H1 (cell line): ENCODE results near the gene LRRC49. TPM values are rescaled to one million over a fixed set of nuclear protein-coding genes. Genes with fewer than 3 reads are reported as not detected.

Experiments
- CTCF ChIA-PET: fragments of 300-600 bp; sonication (Branson Sonifier 250); formaldehyde crosslinking; loops from one replicate; lab custom pipeline; 2021; ENCODE audit not compliant: partially characterized antibody; lab: Charles Lee
- POLR2A ChIA-PET: fragments of 300-600 bp; sonication (Branson Sonifier 250); formaldehyde crosslinking; loops from one replicate; lab custom pipeline; 2021; ENCODE audit warnings: inconsistent platforms; ENCODE audit not compliant: partially characterized antibody; lab: Charles Lee
- DNase-seq, 2 experiments: peaks; one replicate each; pipeline versions ENCODE4 v3.0.0 to v3.0.0-alpha.2; 2010 to 2022; ENCODE audit warnings: low spot score in 2 of 2, low read depth in 1 of 2, mixed read lengths in 1 of 2
- FAIRE-seq: peaks from 2 replicates; lab custom pipeline; 2011; peaks lifted over from hg19 to GRCh38; lab: Jason Lieb, UNC
- H2AFZ ChIP-seq: 2 replicates; pipeline ENCODE4 v1.8.1; 2012; ENCODE audit warnings: low read length, inconsistent platforms
- H2AK5ac ChIP-seq: 2 replicates; pipeline ENCODE4 v1.6.1; 2013; ENCODE audit warnings: low read depth, low read length
- H2BK120ac ChIP-seq: replicated peaks from 2 replicates; pipeline ENCODE3; 2013; ENCODE audit warnings: low read depth, low read length, inconsistent platforms
- H2BK12ac ChIP-seq: 2 replicates; pipeline ENCODE4 v1.6.1; 2013; ENCODE audit warnings: low read depth, low read length
- H2BK15ac ChIP-seq: 2 replicates; pipeline ENCODE4 v1.6.1; 2013; ENCODE audit warnings: low read length
- H2BK20ac ChIP-seq: 2 replicates; pipeline ENCODE4 v1.6.1; 2013; ENCODE audit warnings: low read length
- H2BK5ac ChIP-seq: 2 replicates; pipeline ENCODE4 v1.6.1; 2013; ENCODE audit warnings: low read depth, low read length
- H3K14ac ChIP-seq: 2 replicates; pipeline ENCODE4 v1.6.1; 2013; ENCODE audit warnings: inconsistent platforms; ENCODE audit not compliant: insufficient read length
- H3K18ac ChIP-seq: 2 replicates; pipeline ENCODE4 v1.6.1; 2013; ENCODE audit warnings: low read length; ENCODE audit errors: extremely low read depth
- H3K23ac ChIP-seq: 2 replicates; pipeline ENCODE4 v1.6.1; 2013; ENCODE audit warnings: inconsistent platforms; ENCODE audit not compliant: insufficient read length
- H3K23me2 ChIP-seq: 2 replicates; pipeline ENCODE4 v1.6.1; 2013; ENCODE audit warnings: low read depth, low read length
- H3K27ac ChIP-seq: 2 replicates; pipeline ENCODE4 v1.6.1; 2011; ENCODE audit warnings: low read depth, low read length, inconsistent platforms
- H3K27me3 ChIP-seq, 4 experiments: replicated peaks in 1 of 4; 1 replicate in 1 of 4; 2 replicates in 3 of 4; pipeline versions ENCODE4 v1.6.1 to v1.8.1; 2011 to 2013; ENCODE audit warnings: low read length in 3 of 4, mild to moderate bottlenecking in 3 of 4, inconsistent platforms in 2 of 4, mixed read lengths in 2 of 4, moderate library complexity in 1 of 4; ENCODE audit not compliant: control insufficient read depth in 3 of 4, insufficient read depth in 3 of 4; ENCODE audit errors: extremely low read depth in 1 of 4
- H3K36me3 ChIP-seq, 4 experiments: 2 replicates each; pipeline versions ENCODE4 v1.6.1 to v1.8.1; 2011 to 2013; ENCODE audit warnings: mild to moderate bottlenecking in 4 of 4, low read length in 3 of 4, moderate library complexity in 2 of 4, control low read depth in 1 of 4, inconsistent platforms in 1 of 4; ENCODE audit not compliant: insufficient read depth in 4 of 4, control insufficient read depth in 2 of 4
- H3K4ac ChIP-seq: replicated peaks from 2 replicates; pipeline ENCODE3; 2013; ENCODE audit warnings: low read length, low read depth, mixed read lengths, inconsistent platforms; ENCODE audit not compliant: insufficient read length
- H3K4me1 ChIP-seq, 4 experiments: replicated peaks in 1 of 4; 1 replicate in 1 of 4; 2 replicates in 3 of 4; pipeline versions ENCODE4 v1.6.1 to v1.8.1; 2011 to 2013; ENCODE audit warnings: low read length in 3 of 4, inconsistent platforms in 2 of 4, mixed read lengths in 1 of 4; ENCODE audit not compliant: insufficient read depth in 4 of 4, control insufficient read depth in 3 of 4
- H3K4me2 ChIP-seq, 2 experiments: 2 replicates each; pipeline versions ENCODE4 v1.6.1 to v1.8.1; 2011 to 2013; ENCODE audit warnings: low read depth in 2 of 2, low read length in 2 of 2, control low read depth in 1 of 2, inconsistent platforms in 1 of 2, mild to moderate bottlenecking in 1 of 2; ENCODE audit not compliant: insufficient read depth in 1 of 2
- H3K4me3 ChIP-seq, 4 experiments: fragments of 200-600, 300-600 bp in 1 of 4; sonication (generic), shearing (Covaris generic), sonication (Bioruptor Twin) in 1 of 4; 2 replicates each; pipeline versions ENCODE4 v1.5.1 to v1.8.1; 2011 to 2016; ENCODE audit warnings: low read length in 4 of 4, low read depth in 3 of 4, control low read depth in 2 of 4, inconsistent platforms in 2 of 4, mild to moderate bottlenecking in 2 of 4, mixed read lengths in 1 of 4, moderate library complexity in 1 of 4; ENCODE audit not compliant: insufficient read depth in 2 of 4; ENCODE audit errors: extremely low read depth in 1 of 4
- H3K56ac ChIP-seq: replicated peaks from 2 replicates; pipeline ENCODE3; 2013; ENCODE audit warnings: low read depth, mild to moderate bottlenecking, mixed read lengths, low read length, inconsistent platforms; ENCODE audit not compliant: insufficient read length
- H3K79me1 ChIP-seq: 2 replicates; pipeline ENCODE4 v1.6.1; 2013; ENCODE audit warnings: low read depth, low read length, control low read depth
- H3K79me2 ChIP-seq, 2 experiments: 2 replicates each; pipeline versions ENCODE4 v1.6.1 to v1.8.1; 2012 to 2013; ENCODE audit warnings: low read length in 2 of 2, mild to moderate bottlenecking in 2 of 2, inconsistent platforms in 1 of 2; ENCODE audit not compliant: insufficient read depth in 2 of 2, control insufficient read depth in 1 of 2
- H3K9ac ChIP-seq, 4 experiments: replicated peaks in 1 of 4; 1 replicate in 1 of 4; 2 replicates in 3 of 4; pipeline versions ENCODE4 v1.6.1 to v1.8.1; 2011 to 2013; ENCODE audit warnings: low read depth in 3 of 4, low read length in 3 of 4, control low read depth in 2 of 4, mild to moderate bottlenecking in 2 of 4, moderate library complexity in 2 of 4, inconsistent platforms in 1 of 4; ENCODE audit errors: extremely low read depth in 1 of 4
- H3K9me3 ChIP-seq, 2 experiments: 2 replicates each; pipeline versions ENCODE4 v1.6.1 to v1.8.1; 2012 to 2013; ENCODE audit warnings: mild to moderate bottlenecking in 2 of 2, moderate library complexity in 2 of 2, control low read depth in 1 of 2, inconsistent platforms in 1 of 2, low read depth in 1 of 2, low read length in 1 of 2, mixed read lengths in 1 of 2; ENCODE audit not compliant: insufficient read depth in 2 of 2
- H4K20me1 ChIP-seq, 2 experiments: replicated peaks in 1 of 2; 2 replicates each; pipeline versions ENCODE3 to v1.8.1; 2011 to 2013; ENCODE audit warnings: inconsistent platforms in 2 of 2, low read length in 2 of 2, mild to moderate bottlenecking in 1 of 2; ENCODE audit not compliant: insufficient read depth in 2 of 2, control insufficient read depth in 1 of 2
- H4K5ac ChIP-seq: 2 replicates; pipeline ENCODE4 v1.6.1; 2013; ENCODE audit warnings: low read length, low read depth, mixed read lengths, inconsistent platforms; ENCODE audit not compliant: insufficient read length
- H4K8ac ChIP-seq: 2 replicates; pipeline ENCODE4 v1.8.0; 2013; ENCODE audit warnings: mild to moderate bottlenecking, moderate library complexity, low read length, inconsistent platforms; ENCODE audit not compliant: insufficient read depth; ENCODE audit errors: extremely low read depth
- H4K91ac ChIP-seq: replicated peaks from 2 replicates; pipeline ENCODE3; 2013; ENCODE audit warnings: low read length, mixed read lengths, inconsistent platforms; ENCODE audit not compliant: insufficient read length
- ASH2L ChIP-seq: fragments of 200-600, 300-600 bp; sonication (generic); IDR thresholded peaks from one replicate; pipeline ENCODE4 v1.7.1; 2017; ENCODE audit warnings: low read length
- CEBPB ChIP-seq: IDR thresholded peaks from 2 replicates; pipeline ENCODE4 v1.6.1; 2012; ENCODE audit warnings: low read depth, low read length
- NRF1 ChIP-seq: IDR thresholded peaks from 2 replicates; pipeline ENCODE4 v1.6.1; 2011; ENCODE audit warnings: mild to moderate bottlenecking, low read depth, low read length, improper control_type of control experiment
- POLR2AphosphoS5 ChIP-seq: IDR thresholded peaks from 2 replicates; pipeline ENCODE4 v1.6.1; 2011; ENCODE audit warnings: low read depth, low read length
- RAD21 ChIP-seq, 2 experiments: IDR thresholded peaks in 1 of 2; conservative IDR thresholded peaks in 1 of 2; 2 replicates each; pipeline ENCODE4 v1.6.1; 2011; ENCODE audit warnings: low read depth in 2 of 2, low read length in 2 of 2, improper control_type of control experiment in 1 of 2, inconsistent platforms in 1 of 2, mild to moderate bottlenecking in 1 of 2, moderate library complexity in 1 of 2
- RBBP5 ChIP-seq: IDR thresholded peaks from 2 replicates; pipeline ENCODE4 v1.7.1; 2012; ENCODE audit warnings: low read depth, mild to moderate bottlenecking, inconsistent platforms, low read length, moderate library complexity, borderline replicate concordance
- RFX5 ChIP-seq: IDR thresholded peaks from 2 replicates; pipeline ENCODE4 v1.6.1; 2011; ENCODE audit warnings: low read depth, low read length, improper control_type of control experiment, borderline replicate concordance
- RNF2 ChIP-seq: fragments of 200-900, 300-1000 bp; sonication (generic); IDR thresholded peaks from 2 replicates; pipeline ENCODE4 v1.7.1; 2016; ENCODE audit warnings: borderline replicate concordance, low read depth, mild to moderate bottlenecking, antibody characterized with exemption, low read length; ENCODE audit not compliant: poor library complexity, severe bottlenecking; ENCODE audit errors: missing control alignments
- SIN3A ChIP-seq, 2 experiments: IDR thresholded peaks in 1 of 2; conservative IDR thresholded peaks in 1 of 2; 2 replicates each; pipeline ENCODE4 v1.6.1; 2011 to 2012; ENCODE audit warnings: low read length in 2 of 2, improper control_type of control experiment in 1 of 2, low read depth in 1 of 2, mild to moderate bottlenecking in 1 of 2
- TAF7 ChIP-seq: optimal IDR thresholded peaks from 2 replicates; pipeline ENCODE3; 2011; ENCODE audit warnings: low read depth, mild to moderate bottlenecking, inconsistent platforms, low read length, moderate library complexity, borderline replicate concordance
- TEAD4 ChIP-seq: IDR thresholded peaks from 2 replicates; pipeline ENCODE4 v1.6.1; 2012; ENCODE audit warnings: low read depth, low read length, inconsistent platforms, mixed read lengths
- WGBS, 2 experiments: shearing (Covaris generic) in 1 of 2; methylation state at CpG; one replicate each; pipeline versions ENCODE4 v1.1.6 to v1.1.7; 2013 to 2015; ENCODE audit warnings: low lambda C conversion rate in 2 of 2, mixed read lengths in 2 of 2, inconsistent platforms in 1 of 2, low coverage in 1 of 2, missing lambda C conversion rate in 1 of 2; ENCODE audit not compliant: insufficient replicate concordance in 2 of 2, insufficient coverage in 1 of 2, insufficient read length in 1 of 2; ENCODE audit errors: extremely low coverage in 1 of 2, missing lambda C conversion rate in 1 of 2; 5-methylcytosine and 5-hydroxymethylcytosine counted together
- polyA plus RNA-seq, 7 experiments: library from polyadenylated mRNA; depleted of rRNA in 3 of 7; stranded (reverse) in 5 of 7; unstranded in 2 of 7; fragments of >200 nt in 5 of 7; fragments of 200-250 nt in 2 of 7; gene quantifications; 1 replicate in 5 of 7; 2 replicates in 1 of 7; 4 replicates in 1 of 7; pipeline versions ENCODE4 v1.2.1 to v1.2.3, GENCODE V29; 2011 to 2013; ENCODE audit warnings: missing spikeins in 2 of 7, mixed read lengths in 2 of 7
- total RNA-seq: library from RNA; stranded (reverse); fragmentation: NEBNext Ultra II Directional; extraction: Animal tissue kit (Norgen Biotek cat#: 25700); gene quantifications from 2 replicates; pipeline ENCODE4 v1.2.1, GENCODE V29; 2021
- TF ChIP-seq, protein P1 (sequence below): IDR thresholded peaks from 2 replicates; pipeline ENCODE4 v1.6.1; 2012; ENCODE audit warnings: inconsistent platforms

LRRC49 gene
- total and polyA plus RNA-seq, 2 of the 8 experiments (the other 6 are each of a cell fraction or from before 2014, with no cell fraction given): 5.0 to 10.4 TPM

DNA sequence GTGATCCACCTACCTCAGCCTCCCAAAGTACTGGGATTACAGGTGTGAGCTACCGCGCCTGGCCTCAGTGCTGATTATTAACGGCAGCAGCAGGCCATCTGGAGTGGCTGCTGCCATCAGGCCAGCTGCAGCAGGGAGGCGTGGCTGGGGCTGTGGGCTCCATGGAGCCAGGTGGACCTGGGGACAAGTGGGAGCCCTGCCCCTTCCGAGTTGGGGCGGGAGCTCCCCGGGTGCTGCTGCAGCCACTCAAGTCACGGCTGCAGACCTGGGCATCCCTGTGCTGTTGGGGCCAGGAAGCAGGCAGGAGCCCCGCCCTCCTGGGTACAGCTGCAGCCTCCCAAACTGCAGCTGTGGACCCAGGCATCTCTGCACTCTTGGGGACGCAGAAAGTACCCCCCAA is 23.9 kb downstream of the LRRC49 start:
- Histone ChIP-seq H4K5ac (no peak overlapping the region), H3K79me2 (no peaks in the 10 kb centered on the region), H3K4me2 (no peak overlapping the region), H2AFZ (no peak overlapping the region), H3K23ac (no peak overlapping the region), H3K36me3 (no peaks in the 10 kb centered on the region), H3K4ac (no peak overlapping the region), H4K91ac (no peak overlapping the region), H3K9ac (no peak overlapping the region), H3K27me3 (no peaks in the 10 kb centered on the region), H2BK120ac (no peak overlapping the region), H2BK20ac (no peak overlapping the region), H3K4me3 (no peak overlapping the region), H3K9me3 (no peaks in the 10 kb centered on the region), H3K4me1 (no peaks in the 10 kb centered on the region), H3K27ac (no peak overlapping the region), H2BK15ac (no peak overlapping the region), H3K14ac (no peak overlapping the region), H2AK5ac (no peak overlapping the region), H3K23me2 (no peaks in the 10 kb centered on the region; the same call in 1 of the 2 replicates), H3K56ac (no peak overlapping the region), H3K18ac (no peak overlapping the region), H2BK12ac (no peak overlapping the region), H3K79me1 (no peaks in the 10 kb centered on the region), H4K20me1 (peaks cover 0 to 2% of the 10 kb centered on the region in 2 experiments), H4K8ac (no peak overlapping the region), H2BK5ac (no peak overlapping the region)
- TF ChIP-seq POLR2AphosphoS5 (no peak), TEAD4 (no peak), TAF7 (no peak), CEBPB (no peak), ASH2L (no peak), RAD21 (IDR thresholded peaks at IDR 0.05 in 1 of 2, conservative IDR thresholded peaks at IDR 0.05 in 1 of 2; ENCODE audit: low read depth in 2 of 2, low read length in 2 of 2) (no peak), RFX5 (no peak), SIN3A (conservative IDR thresholded peaks at IDR 0.05 in 1 of 2, IDR thresholded peaks at IDR 0.05 in 1 of 2; ENCODE audit: low read depth in 1 of 2, low read length in 2 of 2) (no peak), NRF1 (no peak), RBBP5 (no peak), RNF2 (no peak)
- TF ChIP-seq, protein P1, sequence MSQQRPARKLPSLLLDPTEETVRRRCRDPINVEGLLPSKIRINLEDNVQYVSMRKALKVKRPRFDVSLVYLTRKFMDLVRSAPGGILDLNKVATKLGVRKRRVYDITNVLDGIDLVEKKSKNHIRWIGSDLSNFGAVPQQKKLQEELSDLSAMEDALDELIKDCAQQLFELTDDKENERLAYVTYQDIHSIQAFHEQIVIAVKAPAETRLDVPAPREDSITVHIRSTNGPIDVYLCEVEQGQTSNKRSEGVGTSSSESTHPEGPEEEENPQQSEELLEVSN: no peak
- DNase-seq (no peak), FAIRE-seq (no peak)
- ChIA-PET CTCF (interaction anchor here (1.1 to 6.2 kb wide), 3 partner anchors 9 to 42 kb away, joined by 3 to 45 read pairs (median 8); no protein-coding TSS in a partner anchor), POLR2A (no interaction called here)
- 86% methylated on average over 6 of the region's 10 CpGs; no CpG with 5 or more reads in 1 of the 2 experiments for WGBS, 2 experiments
